Left ventricle myocardium superior (tissue), 1 donor: ENCODE data around the gene AEBP2. TPM values are rescaled to one million over a fixed set of nuclear protein-coding genes. Genes with fewer than 3 reads are reported as not detected.
"Not testable (repeated sequence)": the region's sequence is repeated elsewhere in the genome, so short reads cannot be mapped to it uniquely, and the experiment has no call there.

Experiments
- ATAC-seq: fragments of 200-7000 bp; cut with Tn5 transposase; one replicate; pipeline ENCODE4 v1.9.1; 2020; ENCODE audit warnings: mild to moderate bottlenecking, moderate library complexity
- DNase-seq: peaks from one replicate; pipeline ENCODE4 v3.0.0-alpha.2; 2020
- intact Hi-C: fragments of 100-400 bp; cut with micrococcal nuclease; formaldehyde crosslinking; loops from one replicate; pipeline ENCODE4 v1.11.0; 2022
- long read RNA-seq: library from polyadenylated mRNA; unstranded; transcript quantifications from one replicate; pipeline ENCODE4 v2.0.0, GENCODE V29; 2021
- total RNA-seq: library from RNA; stranded (reverse); fragmentation: NEBNext Ultra II Directional; extraction: Animal tissue kit (Norgen Biotek cat#: 25700); gene quantifications from one replicate; pipeline ENCODE4 v1.2.1, GENCODE V29; 2021
- donor health status: DM: no; HTN: yes; CAD: no; lungs with severe emphysema.

Gene AEBP2, protein sequence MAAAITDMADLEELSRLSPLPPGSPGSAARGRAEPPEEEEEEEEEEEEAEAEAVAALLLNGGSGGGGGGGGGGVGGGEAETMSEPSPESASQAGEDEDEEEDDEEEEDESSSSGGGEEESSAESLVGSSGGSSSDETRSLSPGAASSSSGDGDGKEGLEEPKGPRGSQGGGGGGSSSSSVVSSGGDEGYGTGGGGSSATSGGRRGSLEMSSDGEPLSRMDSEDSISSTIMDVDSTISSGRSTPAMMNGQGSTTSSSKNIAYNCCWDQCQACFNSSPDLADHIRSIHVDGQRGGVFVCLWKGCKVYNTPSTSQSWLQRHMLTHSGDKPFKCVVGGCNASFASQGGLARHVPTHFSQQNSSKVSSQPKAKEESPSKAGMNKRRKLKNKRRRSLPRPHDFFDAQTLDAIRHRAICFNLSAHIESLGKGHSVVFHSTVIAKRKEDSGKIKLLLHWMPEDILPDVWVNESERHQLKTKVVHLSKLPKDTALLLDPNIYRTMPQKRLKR
- total RNA-seq, result 28.5 TPM
- long read RNA-seq, full-length matches to known transcripts, result 25 of 29 reads
- long read RNA-seq, partial matches to known transcripts, result 2 of 29 reads
- long read RNA-seq, other reads (novel, unspliced or antisense), result 2 of 29 reads

DNA sequence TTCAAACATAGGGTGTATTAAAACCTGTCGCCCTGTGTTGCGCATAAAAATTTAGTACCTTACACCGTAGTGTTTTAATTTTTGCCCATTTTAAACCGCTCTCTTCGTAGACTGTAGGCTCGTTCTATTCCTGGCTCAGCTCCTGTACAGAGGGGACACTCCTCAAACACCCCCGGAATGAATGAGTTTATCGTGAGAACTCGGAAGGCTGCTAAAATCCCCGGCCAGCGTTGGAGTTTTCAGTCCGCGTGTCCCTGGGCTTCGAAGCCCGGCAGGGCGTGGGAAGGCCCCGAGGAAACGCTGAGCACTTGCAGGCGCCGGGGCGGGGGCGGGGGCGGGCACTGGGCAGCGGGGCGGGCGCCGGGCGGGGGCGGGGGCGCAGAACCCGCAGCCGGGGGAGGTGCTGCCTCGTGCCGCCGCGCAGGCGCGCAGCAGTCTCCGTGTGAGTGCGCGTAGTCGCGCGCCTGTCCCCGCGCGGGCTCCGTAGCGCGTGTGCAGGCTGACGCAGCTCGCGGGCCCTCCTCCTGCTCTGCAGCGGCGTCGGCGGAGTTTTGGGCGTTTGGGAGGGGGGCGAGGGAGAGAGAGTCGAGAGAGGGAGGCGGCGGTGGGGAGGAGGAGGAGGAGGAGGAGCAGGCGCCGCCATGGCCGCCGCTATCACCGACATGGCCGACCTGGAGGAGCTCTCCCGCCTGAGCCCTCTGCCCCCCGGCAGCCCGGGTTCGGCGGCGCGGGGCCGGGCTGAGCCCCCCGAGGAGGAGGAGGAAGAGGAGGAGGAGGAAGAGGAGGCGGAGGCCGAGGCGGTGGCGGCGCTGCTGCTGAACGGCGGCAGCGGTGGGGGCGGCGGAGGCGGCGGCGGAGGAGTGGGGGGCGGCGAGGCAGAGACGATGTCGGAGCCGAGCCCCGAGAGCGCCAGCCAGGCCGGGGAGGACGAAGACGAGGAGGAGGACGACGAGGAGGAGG, at the start of gene AEBP2:
TSS of gene AEBP2 (plus strand) at position 434 of the 960 bp plus-strand sequence. CDS start at position 642, 208 bp downstream.
- DNase-seq (peak; percentile 96), ATAC-seq (peak; percentile 97)
- intact Hi-C loops, result loop anchor here (5.0 kb wide), 1 partner anchor 217 kb away; no protein-coding TSS in a partner anchor

DNA sequence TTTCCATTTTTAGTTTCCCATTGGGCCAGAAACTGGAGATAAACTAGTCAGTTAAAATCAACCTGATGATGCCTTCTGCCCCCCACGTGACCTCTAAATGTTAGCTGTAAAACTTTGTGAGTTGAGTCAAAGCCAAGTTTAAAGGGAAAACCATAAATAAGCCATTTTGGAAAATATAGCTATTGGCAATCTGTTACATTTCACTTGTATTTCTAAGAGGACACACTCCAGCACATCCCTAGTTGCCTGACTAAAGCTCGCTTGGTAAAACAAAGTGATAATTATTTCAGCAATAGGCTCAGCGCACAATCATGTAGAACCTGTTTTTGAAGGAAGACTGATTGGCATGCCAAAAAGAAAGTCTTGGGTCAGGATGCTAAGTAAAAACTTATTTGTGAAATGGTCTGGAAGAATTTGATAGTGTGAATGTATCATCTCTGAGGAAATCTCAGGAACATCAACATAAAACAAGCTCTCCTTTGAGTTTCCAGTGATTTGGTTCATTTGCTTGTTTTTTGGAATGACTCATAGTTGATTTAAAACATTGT, 49.2 kb upstream of the AEBP2 start:
- intact Hi-C loops, result no loop called here
- no peak for ATAC-seq

DNA sequence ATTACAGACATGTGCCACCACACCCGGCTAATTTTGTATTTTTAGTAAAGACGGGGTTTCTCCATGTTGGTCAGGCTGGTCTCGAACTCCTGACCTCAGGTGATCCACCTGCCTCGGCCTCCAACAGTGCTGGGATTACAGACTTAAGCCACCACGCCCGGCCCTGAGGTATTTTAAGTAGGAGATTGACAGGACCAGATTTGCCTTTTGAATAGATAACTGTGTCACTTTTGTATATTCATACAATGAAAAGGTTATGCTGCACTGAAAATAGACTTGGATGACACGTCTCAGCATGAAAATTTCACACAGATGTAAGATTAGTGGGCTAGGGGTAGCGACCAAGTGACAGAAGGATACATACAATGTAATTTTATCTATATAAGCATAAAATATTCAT, 46.6 kb upstream of the AEBP2 start:
- DNase-seq, intact Hi-C loops, ATAC-seq: not testable (repeated sequence)

More for the DNA sequence above, 49.2 kb upstream of the AEBP2 start:
- no peak for DNase-seq

DNA sequence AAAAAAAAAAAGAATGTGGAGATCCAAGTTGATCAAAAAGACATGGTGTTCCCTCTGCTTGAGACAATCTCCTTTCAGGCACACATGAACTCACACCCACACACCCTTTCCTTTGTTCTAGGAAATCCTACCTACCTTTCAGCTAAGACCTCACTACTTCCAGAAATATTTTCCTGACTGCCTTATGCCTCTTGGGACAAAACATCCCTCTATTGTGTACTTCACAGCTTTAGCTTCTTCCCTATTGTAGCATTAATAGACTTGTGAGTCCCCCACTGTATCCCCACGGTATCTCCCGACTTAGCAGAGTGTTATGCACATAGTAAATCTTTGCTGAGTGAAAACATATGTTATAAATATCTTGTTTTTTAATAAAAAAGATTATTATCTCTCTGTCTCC, 44.9 kb upstream of the AEBP2 start:
- intact Hi-C loops, result no loop called here
- ATAC-seq (peak; percentile 13), DNase-seq (no peak)

DNA sequence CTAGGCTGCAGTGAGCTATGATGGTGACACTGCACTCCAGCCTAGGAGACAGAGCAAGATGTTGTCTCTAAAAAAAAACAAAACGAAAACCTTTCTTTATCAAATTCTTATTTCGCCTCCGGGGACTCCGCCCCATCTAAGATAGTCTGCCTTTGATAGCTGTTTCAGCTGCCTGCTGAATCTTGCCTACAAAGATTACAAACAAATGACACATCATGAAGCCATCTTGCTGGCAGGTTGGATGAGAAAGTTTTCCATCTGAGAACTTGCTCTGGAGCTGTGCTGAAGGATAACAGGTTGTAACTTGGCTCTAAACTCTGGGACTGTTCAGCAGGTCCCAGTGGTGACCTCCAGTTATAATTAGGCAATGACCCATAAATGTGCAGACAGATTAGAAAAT, 41.8 kb upstream of the AEBP2 start:
- ATAC-seq (peak; percentile 73), DNase-seq (no peak)
- intact Hi-C loops, result no loop called here

DNA sequence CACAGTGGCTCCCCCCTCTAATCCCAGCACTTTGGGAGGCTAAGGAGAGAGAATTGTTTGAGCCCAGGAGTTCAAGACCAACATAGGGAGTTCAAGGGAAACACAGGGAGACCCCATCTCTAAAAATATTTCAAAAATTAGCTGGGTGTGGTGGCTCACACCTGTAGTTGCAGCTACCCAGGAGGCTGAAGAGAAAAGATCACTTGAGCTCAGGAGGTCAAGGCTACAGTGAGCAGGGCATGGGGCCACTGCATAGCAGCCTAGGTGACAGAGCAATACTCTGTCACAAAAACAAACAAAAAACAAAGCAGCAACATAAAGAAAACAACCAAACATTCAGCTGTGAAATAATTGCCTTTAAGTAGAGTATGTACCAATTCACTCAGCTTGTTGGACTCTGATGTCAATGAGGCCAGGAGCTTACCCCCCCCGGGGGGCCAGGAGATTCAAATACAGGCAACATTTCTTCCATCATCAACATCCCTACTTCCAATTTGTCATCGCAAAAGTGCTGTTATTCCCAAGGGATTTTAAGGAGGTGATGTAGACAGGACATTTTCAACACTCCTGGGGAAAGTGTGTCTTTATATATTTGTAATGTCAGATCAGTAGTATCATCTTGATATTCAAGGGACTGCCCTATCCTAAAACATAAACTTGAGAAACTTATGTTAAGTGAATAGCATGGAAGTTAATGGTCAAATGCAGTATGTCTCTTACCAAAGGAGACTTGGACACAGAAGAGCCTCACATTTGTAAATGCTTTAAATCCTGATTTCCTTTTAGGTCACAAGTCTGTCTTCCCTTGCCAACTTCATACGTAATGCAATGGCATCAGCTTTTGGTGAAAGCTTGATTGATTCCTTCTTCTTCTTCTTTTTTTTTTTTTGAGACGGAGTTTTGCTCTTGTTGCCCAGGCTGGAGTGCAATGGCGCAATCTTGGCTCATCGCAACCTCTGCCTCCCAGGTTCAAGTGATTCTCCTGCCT, 40.6 kb upstream of the AEBP2 start:
- DNase-seq (no peak), ATAC-seq (peak; percentile 45)
- intact Hi-C loops, result no loop called here

DNA sequence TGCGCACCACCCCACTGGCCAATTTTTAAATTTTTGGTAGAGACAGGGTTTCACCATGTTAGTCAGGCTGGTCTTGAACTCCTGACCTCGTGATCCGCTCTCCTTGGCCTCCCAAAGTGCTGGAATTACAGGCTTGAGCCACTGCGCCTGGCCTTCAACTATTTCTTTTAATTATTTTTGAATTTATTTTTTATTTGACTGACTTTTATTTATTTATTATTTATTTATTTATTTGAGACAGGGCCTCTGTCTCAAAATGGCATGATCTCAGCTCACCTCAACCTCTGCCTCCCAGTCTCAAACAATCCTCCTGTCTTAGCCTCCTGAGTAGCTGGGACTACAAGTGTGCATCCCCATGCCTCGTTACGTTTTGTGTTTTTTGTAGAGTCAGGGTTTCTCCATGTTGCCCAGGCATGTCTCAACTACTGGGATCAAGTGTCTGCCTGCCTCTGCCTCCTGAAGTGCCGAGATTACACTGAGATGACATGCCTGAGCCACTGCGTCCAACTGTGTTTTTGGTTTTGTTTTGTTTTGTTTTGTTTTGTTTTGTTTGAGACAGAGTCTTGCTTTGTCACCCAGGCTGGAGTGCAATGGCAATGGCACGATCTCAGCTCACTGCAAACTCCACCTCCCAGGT, 38.5 kb upstream of the AEBP2 start:
- DNase-seq, ATAC-seq, intact Hi-C loops: not testable (repeated sequence)

DNA sequence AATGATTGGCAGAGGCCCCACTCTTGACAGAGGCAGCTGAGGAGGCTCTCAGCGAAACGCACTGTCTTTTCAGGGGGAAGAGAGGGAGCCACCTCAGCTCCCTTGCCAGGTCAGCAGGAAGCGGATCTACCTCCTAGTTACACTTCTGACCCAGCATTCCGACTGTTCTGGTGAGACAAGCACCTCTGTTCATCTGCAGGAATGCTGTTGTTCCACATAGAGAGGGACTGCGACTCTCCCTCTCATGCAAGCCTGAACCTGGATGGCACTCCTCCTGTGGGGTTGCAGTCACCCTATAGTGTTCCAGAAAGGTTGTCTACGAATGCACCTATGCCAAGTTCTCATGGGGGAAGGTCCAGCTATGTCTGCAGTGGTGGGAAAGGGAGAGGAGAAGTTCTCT, 37.1 kb upstream of the AEBP2 start:
- ATAC-seq (no peak), DNase-seq (no peak)
- intact Hi-C loops, result no loop called here

DNA sequence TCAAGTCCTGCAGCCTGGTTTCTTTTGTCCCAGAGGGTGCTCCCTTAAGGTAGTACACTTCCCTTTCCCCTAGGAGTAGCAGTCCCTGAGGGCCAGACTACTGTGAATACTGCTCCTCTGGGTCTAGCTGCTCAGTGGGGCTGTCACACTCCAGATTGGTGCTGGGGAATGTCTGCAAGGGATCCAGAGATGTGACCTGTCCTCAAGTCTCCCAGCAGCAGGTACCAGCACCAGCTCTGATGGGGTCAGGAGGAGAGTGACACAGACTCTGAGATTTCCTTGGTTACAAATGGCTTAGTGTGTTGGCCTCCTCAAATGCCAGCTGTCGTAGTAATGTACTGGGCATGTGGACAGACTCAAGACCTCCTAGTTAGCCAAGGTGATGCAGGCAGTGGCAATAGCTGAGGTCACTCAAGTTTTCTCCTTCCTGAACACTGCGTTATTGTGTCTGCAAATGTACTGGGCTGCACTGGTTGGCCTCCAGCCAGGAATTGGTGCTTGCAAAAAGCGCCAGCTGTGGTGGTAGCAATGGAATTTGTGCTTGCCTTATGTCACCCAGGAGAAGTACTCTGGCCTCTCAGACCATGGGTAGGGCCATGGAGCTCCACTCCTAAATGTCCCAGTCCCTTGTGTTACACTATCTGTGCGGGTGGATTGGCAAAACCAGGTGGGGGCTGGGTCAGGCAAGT, 36.4 kb upstream of the AEBP2 start:
- ATAC-seq (peak; percentile 72), DNase-seq (peak; percentile 60)
- intact Hi-C loops, result no loop called here

DNA sequence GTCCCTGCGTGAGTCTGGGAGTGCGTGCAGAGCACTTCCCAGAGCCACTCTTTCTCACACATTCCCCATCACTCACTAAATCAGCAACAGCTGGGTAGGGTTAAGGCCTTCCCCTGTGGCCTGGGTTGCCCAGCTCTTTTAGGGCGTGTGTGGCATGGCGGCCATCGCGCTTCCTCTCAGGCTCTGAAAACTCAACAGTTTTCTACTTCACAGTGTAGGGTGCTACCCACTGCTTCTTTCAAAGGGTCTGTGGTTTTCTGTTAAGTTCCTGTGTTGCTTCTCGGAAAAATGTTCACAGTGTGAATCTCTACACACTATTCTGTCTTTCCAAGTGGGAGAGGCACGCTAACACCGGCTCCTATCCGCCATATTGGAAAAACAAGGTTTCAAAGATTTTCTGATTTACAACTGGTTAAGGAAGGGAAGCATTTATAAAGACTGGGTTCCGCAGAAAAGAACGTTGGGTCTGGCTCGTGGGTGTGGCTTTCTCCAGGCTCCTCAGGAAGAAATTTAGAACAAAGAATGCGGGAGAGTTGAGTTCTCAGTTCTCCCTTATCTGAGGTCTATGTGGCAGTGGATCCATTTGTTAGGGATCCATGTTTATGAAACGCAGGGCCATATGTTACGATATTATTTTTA, 34.9 kb upstream of the AEBP2 start:
- DNase-seq (no peak), ATAC-seq (no peak)
- intact Hi-C loops, result no loop called here

DNA sequence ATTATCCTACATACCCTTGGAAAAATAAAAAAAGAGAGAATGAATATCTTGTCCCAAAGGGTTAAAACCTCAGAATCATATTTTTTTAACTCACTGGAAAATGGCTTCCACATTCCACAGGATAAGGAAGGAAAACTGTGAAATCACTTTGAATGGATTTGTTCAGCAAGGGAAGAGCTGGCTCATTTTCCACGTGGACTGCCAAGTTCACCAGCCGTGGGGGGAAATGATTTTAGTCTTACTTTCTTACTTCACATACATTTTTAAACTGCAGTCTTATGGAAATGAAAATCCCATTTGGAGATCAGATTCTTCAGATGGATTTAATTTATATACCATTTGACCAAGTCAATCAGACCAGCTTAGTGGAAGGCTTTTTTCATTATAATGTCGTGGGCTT, 29.9 kb upstream of the AEBP2 start:
- DNase-seq (no peak), ATAC-seq (no peak)
- intact Hi-C loops, result no loop called here

DNA sequence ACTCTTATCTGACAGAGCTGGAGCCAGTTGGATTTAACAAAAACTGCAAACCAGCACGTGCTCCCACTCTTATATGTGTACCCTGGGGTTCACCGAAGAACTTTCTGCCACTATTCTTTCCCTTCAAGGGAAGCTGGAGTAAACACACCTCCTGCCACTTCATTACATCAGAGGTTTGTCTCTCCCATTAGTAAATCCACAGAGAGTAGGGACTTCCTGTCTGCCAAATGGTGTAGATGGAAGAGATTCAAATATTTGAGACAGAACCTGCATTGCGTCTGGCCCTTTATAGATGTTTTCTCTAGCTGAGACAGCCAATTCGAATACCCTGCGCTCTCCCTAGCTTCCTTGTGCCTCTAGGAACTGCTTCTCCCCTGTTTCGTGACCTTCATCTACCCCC, 29.1 kb upstream of the AEBP2 start:
- intact Hi-C loops, result no loop called here
- peak; percentile 71 for ATAC-seq
- DNase-seq, result no peak

DNA sequence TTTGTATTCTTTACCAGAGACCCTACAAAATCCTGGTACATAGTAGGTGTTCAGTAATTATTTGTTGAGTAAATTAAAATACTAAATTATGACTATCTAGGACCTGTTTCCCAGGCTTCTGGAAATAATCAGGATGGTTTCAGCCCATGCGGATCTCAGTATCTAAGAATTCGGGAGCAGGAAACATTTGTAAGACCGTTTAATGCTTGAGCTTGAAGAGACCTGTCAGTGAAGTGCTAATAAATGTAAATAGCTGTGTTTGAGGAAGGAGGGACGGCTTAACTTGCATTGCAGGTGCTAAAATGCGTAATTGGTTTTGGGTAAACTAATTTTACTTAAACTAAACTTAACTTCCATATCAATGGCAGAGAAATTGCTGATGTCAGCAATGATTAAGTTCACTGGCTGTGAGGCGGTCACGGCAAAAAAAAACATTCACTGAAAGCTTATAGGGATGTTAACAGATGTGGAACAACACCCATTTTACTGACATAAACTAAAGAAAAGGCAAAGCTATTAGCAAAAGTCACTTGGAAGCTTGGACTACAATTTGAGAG, 28.6 kb upstream of the AEBP2 start:
- ATAC-seq, result peak; percentile 31
- intact Hi-C loops, result no loop called here
- no peak for DNase-seq

DNA sequence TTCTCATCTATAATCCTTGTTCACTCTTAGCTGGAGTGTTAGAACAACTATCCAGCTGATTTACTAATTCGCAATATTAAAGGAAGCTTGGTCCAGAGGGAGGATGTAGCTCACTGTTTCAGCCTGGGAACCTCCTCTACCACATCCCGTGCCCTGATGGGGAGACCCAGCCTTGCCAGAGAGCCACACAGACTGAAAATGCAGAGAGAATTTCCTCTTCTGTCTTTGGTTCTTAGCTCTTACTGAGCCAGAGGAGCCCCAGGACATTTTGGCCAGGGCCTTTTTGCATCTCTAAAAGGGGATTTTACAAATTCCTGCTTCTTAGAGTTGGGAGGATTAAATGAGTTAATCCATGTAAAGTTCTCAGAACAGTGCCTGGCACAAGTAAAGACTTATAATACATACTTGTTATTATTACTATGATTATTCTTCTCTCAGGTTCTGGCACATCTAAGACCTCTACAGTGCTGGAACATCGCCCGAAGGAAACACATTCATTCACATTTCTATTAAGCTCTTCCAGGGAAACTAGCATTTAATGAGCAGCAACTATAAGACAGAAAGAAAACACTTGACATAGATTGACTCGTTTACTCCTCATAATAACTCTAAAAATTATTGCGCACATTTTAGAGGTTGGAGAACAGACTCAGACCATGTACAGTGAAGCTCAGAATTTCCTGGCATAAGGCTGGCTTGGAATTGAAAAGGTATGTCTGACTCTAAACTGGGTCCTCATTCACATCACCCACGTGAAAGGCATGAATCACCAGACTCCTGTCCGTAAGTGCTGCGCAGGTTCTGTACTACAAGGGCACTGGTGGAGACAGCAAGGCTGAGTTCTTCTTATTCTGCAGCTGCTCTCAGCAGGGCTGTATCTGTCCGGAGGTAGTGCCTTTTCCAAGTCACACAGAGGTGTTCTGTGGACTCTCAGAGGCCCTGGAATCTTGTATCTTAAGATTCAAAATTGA, 27.8 kb upstream of the AEBP2 start:
- no peak for DNase-seq
- intact Hi-C loops, result no loop called here
- peak; percentile 63 for ATAC-seq

DNA sequence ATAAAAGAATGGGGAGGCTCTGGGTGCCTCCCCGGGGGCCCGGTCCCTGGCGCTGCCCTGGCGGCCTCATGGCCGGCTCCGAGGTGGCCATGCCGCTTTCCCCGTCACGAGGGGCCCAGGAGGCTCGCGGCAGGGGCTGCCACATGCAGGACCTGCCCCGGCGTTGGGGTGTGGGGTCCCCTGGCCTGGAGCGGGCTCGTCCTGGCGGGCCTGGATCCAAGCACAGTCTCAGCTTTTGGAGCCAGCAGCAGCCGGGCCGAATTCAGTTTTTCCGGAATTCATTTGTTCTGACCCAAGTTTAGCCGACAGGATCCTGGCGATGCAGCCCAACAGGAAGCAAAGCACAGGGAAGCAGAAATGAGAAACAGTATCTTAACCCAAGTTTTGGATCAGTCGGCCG, 26.4 kb upstream of the AEBP2 start:
- ATAC-seq, result no peak
- intact Hi-C loops, result no loop called here
- peak; percentile 32 for DNase-seq
